HEK293T (cell line): ENCODE measurements around the gene STAG1.

Experiments
- ELF4 ChIP-seq: fragments of 450-650 bp; IDR thresholded peaks from 2 replicates; pipeline ENCODE4 v1.6.1; 2017; ENCODE audit warnings: antibody characterized with exemption
- FOXM1 ChIP-seq: fragments of 450-650 bp; IDR thresholded peaks from 2 replicates; pipeline ENCODE4 v1.6.1; 2017; ENCODE audit warnings: mild to moderate bottlenecking, borderline replicate concordance
- L3MBTL2 ChIP-seq: fragments of 450-650 bp; conservative IDR thresholded peaks from 2 replicates; pipeline ENCODE4 v1.6.1; 2016; ENCODE audit warnings: mild to moderate bottlenecking
- LEF1 ChIP-seq: fragments of 450-650 bp; IDR thresholded peaks from 2 replicates; pipeline ENCODE4 v1.6.1; 2017; ENCODE audit warnings: mild to moderate bottlenecking, borderline replicate concordance
- SP1 ChIP-seq: fragments of 450-650 bp; IDR thresholded peaks from 2 replicates; pipeline ENCODE4 v1.6.1; 2017
- TF ChIP-seq, protein P1 (sequence below): fragments of 450-650 bp; IDR thresholded peaks from 2 replicates; pipeline ENCODE4 v1.6.1; 2016

- TF ChIP-seq FOXM1 (no peak), ELF4 (no peak), SP1 (no peak), LEF1 (no peak), L3MBTL2 (no peak)
- TF ChIP-seq, protein P1, sequence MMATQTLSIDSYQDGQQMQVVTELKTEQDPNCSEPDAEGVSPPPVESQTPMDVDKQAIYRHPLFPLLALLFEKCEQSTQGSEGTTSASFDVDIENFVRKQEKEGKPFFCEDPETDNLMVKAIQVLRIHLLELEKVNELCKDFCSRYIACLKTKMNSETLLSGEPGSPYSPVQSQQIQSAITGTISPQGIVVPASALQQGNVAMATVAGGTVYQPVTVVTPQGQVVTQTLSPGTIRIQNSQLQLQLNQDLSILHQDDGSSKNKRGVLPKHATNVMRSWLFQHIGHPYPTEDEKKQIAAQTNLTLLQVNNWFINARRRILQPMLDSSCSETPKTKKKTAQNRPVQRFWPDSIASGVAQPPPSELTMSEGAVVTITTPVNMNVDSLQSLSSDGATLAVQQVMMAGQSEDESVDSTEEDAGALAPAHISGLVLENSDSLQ, result no peak
These were observed 419.4 kb downstream of the STAG1 start for GRCh38 chr3:136332776-136333175.
